ENCODE data around the gene YEATS2. TPM values are rescaled to one million over a fixed set of nuclear protein-coding genes. Genes with fewer than 3 reads are reported as not detected.

Gene YEATS2
- total RNA-seq, 3 donors from 2014 or later = 15.6 to 19.3 (median 16.1) TPM

GRCh38 chr3:183815951-183816475 is 118.4 kb downstream of the YEATS2 start:
- ATAC-seq (no peak), DNase-seq (no peak)

GRCh38 chr3:183816681-183817510 is 119.3 kb downstream of the YEATS2 start:
- no peaks in the 10 kb centered on the region for H3K4me1 ChIP-seq (ENCODE audit: low read depth)
- intact Hi-C loops (cut with DNase I, micrococcal nuclease) = no loop called here
- H3K36me3 ChIP-seq (ENCODE audit: low read depth) = no peaks in the 10 kb centered on the region
- no peak for TF ChIP-seq CTCF (IDR thresholded peaks at IDR 0.05)
- DNase-seq = no peak
- H3K4me3 ChIP-seq = no peak overlapping the region
- H3K9me3 ChIP-seq = no peaks in the 10 kb centered on the region
- ATAC-seq = no peak

More at GRCh38 chr3:183815951-183816475, 118.4 kb downstream of the YEATS2 start:
- Histone ChIP-seq H3K36me3 (ENCODE audit: low read depth) (no peaks in the 10 kb centered on the region), H3K4me3 (no peak overlapping the region), H3K4me1 (ENCODE audit: low read depth) (no peaks in the 10 kb centered on the region), H3K9me3 (no peaks in the 10 kb centered on the region)
- intact Hi-C loops (cut with DNase I, micrococcal nuclease) = no loop called here
- no peak for TF ChIP-seq CTCF (IDR thresholded peaks at IDR 0.05)

GRCh38 chr3:183817639-183818038 is 120.0 kb downstream of the YEATS2 start:
- no peaks in the 10 kb centered on the region for H3K9me3 ChIP-seq
- no peak overlapping the region for H3K4me3 ChIP-seq
- no peaks in the 10 kb centered on the region for H3K36me3 ChIP-seq (ENCODE audit: low read depth)
- ATAC-seq = no peak
- intact Hi-C loops (cut with DNase I, micrococcal nuclease) = no loop called here
- DNase-seq = no peak
- H3K4me1 ChIP-seq (ENCODE audit: low read depth) = no peaks in the 10 kb centered on the region
- TF ChIP-seq CTCF (IDR thresholded peaks at IDR 0.05) = no peak

GRCh38 chr3:183818041-183818620 is 120.5 kb downstream of the YEATS2 start:
- no peaks in the 10 kb centered on the region for H3K36me3 ChIP-seq (ENCODE audit: low read depth)
- TF ChIP-seq CTCF (IDR thresholded peaks at IDR 0.05) = no peak
- DNase-seq = no peak
- H3K4me3 ChIP-seq = no peak overlapping the region
- no peaks in the 10 kb centered on the region for H3K9me3 ChIP-seq
- intact Hi-C loops (cut with DNase I, micrococcal nuclease) = no loop called here
- H3K4me1 ChIP-seq (ENCODE audit: low read depth) = no peaks in the 10 kb centered on the region
- ATAC-seq = no peak

- no peak for ATAC-seq
- H3K36me3 ChIP-seq (ENCODE audit: low read depth) = no peaks in the 10 kb centered on the region
- no peak for TF ChIP-seq CTCF (IDR thresholded peaks at IDR 0.05)
- DNase-seq = no peak
- H3K9me3 ChIP-seq = no peaks in the 10 kb centered on the region
- intact Hi-C loops (cut with DNase I, micrococcal nuclease) = no loop called here
- no peak overlapping the region for H3K4me3 ChIP-seq
- no peaks in the 10 kb centered on the region for H3K4me1 ChIP-seq (ENCODE audit: low read depth)
Measured at GRCh38 chr3:183818706-183819624, 121.4 kb downstream of the YEATS2 start.
